HG03521 (cell line): ENCODE data around the gene RND3.

Experiments used
- ATAC-seq: cut with Tn5 transposase; IDR thresholded peaks from one replicate; pipeline ENCODE4 v1.9.1; 2021; ENCODE audit warnings: mild to moderate bottlenecking, moderate library complexity; ENCODE audit not compliant: unreplicated experiment

The RND3 gene

DNA sequence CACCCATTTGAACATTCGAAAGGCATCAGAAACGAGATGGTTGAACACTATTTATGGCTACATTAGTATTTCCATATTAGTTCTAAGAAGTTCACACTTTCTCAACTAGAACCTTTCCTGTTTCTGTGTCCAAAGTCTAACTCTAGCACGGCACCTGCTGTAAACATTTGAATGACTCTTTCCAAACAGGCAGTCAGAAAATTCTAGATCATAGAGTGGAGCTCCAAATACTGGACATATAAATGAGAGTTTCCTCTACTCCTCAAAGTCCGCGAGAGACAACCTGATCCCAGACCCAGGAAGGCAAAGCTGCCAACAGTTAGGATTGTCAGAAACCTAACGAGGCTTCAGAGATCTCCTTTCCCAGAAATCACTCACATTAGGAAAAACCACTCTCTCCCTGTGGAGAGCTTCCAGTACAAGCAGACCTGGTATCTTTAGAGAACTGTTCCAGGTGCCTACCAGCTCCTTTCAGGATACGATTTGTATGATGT, 10.6 kb downstream of the RND3 start:
- ATAC-seq, result no peak

DNA sequence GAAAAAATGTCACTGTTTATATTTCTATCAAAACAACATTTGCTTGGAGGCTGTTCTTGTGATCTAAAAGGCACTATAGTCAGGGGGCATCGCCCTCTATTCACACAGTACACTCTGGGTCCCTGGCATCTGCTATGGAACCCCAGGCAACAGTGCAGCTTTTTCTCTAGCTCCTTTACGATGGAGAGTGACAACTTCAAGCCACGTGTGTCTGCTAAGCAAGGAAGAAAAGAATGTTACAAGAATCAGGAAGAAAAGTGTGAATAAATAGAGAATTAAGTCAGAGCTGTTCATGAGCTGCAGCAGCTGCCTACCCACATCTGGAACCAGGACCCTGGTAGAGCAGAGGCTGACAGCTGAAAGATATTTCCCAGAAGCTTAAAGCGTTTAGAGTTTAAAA, 11.2 kb downstream of the RND3 start:
- no peak for ATAC-seq

GRCh38 chr2:150475479-150476250, 11.8 kb downstream of the RND3 start:
- ATAC-seq, result no peak

DNA sequence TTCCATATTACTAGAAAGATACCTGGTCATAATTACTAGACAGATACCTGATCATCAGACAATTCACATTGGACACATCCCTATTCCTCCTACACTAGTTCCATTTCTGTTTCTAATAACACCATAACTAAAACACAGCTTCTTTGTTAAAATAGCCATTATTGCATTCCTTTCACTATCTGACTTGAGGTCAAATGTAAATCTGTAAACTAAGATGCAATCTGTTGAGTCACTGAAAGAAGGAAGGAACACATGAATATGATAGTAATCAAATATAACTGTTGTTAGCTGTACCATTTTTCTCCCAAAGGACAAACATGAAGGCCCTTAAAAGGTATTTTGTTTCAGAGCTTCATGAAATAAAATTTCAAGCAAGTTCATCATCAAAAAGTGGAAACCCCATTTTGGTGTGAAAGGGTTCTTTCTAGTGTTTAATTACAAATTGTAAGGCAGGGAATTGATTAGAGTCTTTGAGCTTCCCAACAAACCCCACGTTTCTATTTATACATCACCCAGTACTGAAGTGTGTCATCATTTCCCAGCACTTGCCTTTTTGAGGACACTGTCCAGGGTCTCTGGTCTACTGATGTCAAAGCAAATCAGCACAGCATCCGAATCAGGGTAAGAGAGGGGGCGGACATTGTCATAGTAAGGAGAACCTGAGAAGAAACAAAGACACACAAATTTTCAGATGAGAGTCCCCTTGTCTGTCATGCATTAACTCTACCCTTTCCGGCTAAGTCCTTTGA, 13.0 kb downstream of the RND3 start:
- no peak for ATAC-seq

DNA sequence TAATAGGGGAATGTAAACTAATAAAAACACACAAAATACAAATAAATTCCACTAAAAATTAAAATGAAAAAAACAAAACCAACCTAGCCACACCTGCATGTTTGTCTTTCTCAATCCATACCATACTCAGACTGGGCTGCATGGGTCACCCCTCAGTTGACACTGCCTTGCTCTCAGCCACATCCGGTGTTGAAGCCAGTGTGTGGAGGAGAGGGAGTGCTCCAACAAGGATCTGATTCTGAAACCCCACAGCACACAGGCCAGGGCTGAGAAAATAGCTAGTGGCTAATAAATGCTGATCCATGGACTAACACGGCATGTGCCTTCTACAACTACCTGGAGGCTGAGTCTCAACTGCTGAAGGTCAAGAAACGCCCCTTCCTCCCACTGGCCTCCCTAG, 13.7 kb downstream of the RND3 start:
- ATAC-seq, result no peak

DNA sequence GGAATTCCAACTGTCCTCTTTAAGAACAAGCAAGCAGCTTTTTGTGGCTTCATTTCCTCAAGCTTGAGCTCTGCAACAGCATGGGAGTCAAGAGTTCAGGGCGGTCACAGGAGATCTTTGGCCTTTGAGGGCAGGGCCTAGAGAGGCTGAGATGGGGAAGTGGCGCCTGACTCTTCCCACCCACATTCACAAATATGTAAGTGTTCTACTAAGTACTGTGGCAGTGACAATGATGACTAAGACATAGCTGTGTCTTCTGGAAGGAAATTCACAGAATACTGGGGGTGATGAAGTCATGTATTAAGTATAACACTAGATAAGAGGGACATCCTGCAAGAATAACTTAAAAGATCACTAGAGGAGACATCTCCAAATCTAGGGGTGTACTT, 15.0 kb downstream of the RND3 start:
- peak; percentile 53 for ATAC-seq

GRCh38 chr2:150471813-150472510, 15.5 kb downstream of the RND3 start:
- ATAC-seq, result peak; percentile 6

- no peak for ATAC-seq
These were observed 17.0 kb downstream of the RND3 start for GRCh38 chr2:150470435-150470834.

- ATAC-seq, result no peak
These were observed 17.7 kb downstream of the RND3 start for GRCh38 chr2:150469706-150470274.

- ATAC-seq, result no peak
These were observed 19.0 kb downstream of the RND3 start for GRCh38 chr2:150468350-150468960.

DNA sequence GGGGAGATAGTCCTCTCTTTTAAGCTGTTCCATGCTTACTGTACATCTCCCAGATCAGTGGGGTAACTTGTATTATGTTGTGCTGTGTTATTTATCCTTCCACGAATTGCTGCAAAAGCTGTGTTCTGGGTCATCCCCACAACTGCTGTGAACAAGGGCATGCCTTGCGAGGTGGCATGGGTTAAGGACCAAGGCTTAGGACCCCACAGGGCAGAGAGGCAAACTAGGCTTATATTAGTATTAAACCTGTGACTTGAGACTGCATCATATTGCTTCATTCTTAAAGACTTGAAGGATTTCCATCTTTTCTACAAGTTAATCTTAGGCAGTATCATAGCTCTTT, 19.9 kb downstream of the RND3 start:
- no peak for ATAC-seq

GRCh38 chr2:150466741-150467620, 20.5 kb downstream of the RND3 start:
- no peak for ATAC-seq

DNA sequence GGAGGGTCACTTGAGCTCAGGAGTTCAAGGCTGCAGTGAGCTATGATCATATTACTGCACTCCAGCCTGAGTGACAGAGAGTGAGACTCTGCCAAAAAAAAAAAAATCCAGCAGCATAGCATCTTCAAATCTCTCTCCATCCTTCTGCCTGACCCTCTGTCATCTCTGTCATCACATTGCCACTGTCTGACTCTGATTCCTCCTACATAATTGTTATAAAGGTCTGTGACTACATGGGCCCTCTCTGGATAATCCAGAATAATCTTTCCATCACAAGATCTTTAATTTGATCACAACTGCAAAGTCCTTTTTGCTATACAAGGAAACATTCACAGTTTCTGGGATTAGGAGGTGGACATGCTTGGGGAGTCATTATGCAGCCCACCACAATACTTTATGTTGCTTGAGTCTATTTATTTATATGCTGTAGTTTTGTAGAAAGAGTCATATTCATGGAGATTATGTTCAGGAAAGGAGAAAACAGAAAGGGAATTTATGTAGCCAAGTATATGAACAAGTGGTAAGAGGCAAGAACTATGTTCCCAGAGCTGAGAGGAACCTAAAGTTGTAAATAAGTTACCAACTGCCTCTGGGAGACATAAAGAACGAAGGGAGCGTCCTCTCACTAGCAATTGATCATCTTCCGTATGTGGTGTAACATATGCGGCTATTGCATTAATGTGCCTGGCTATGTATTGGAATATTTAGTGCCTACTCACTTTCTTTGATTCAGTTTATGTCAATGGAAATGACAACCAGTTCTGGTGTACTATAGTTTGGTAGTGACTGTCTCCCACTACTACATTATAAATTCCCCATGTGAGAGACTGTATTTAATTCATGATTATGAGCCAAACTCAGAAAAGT, 21.5 kb downstream of the RND3 start:
- ATAC-seq, result no peak

DNA sequence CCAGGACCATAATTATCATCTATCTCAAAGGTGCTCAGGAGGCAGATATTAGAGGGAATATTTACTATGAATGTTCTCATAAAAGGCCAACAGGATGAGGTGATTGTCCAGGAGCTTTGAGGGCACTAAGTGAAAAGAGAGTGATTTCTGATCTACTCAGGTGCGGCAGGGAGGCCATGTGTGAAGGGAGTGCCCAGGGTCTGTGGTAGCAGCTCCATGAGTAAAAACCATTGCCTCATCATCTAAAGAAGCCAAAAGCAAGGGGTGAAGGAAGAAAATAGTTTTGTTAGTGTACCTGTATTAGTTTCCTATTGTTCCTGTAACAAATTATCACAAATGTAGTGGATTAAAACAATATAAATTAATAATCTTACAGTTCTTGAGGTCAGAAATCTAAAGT, 22.5 kb downstream of the RND3 start:
- no peak for ATAC-seq

- no peak for ATAC-seq
These were observed 23.2 kb downstream of the RND3 start for GRCh38 chr2:150464270-150464669.

- no peak for ATAC-seq
These were observed 24.7 kb downstream of the RND3 start for GRCh38 chr2:150462770-150463169.

GRCh38 chr2:150459281-150459680, 28.2 kb downstream of the RND3 start:
- ATAC-seq, result no peak

DNA sequence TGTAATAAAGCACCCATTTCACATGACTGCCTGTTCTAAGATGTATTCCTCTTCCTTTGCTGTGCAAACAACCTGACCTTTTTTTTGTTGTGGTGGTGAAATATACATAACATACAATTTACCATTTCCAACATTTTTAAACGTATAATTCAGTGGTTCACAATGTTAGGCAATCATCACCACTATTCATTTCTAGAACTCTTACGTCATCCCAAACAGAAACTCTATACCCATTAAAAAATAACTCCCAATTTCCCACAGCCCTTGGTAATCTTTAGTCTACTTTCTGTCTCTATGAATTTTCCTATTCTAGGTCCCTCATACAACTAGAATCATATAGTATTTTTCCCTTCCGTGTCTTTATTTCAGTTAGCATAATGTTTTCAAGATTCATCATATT, 36.7 kb downstream of the RND3 start:
- no peak for ATAC-seq

GRCh38 chr2:150449856-150450255, 37.6 kb downstream of the RND3 start:
- no peak for ATAC-seq
